Lower leg skin (tissue), 3 donors: Measurements from ENCODE around the gene ISCA2.

ENCODE experiments used
- POLR2A ChIP-seq, 2 donors: fragments of 450-650 bp; IDR thresholded peaks; one replicate each; pipeline ENCODE4 v1.6.1; 2016 to 2017; ENCODE audit warnings: antibody characterized with exemption in 2 of 2, mild to moderate bottlenecking in 1 of 2, moderate library complexity in 1 of 2
- TF ChIP-seq, protein P1 (sequence below), 3 donors: fragments of 450-650 bp; IDR thresholded peaks; one replicate each; pipeline ENCODE4 v1.5.1; 2016; ENCODE audit warnings: antibody characterized with exemption in 3 of 3, mild to moderate bottlenecking in 3 of 3, moderate library complexity in 2 of 3

DNA sequence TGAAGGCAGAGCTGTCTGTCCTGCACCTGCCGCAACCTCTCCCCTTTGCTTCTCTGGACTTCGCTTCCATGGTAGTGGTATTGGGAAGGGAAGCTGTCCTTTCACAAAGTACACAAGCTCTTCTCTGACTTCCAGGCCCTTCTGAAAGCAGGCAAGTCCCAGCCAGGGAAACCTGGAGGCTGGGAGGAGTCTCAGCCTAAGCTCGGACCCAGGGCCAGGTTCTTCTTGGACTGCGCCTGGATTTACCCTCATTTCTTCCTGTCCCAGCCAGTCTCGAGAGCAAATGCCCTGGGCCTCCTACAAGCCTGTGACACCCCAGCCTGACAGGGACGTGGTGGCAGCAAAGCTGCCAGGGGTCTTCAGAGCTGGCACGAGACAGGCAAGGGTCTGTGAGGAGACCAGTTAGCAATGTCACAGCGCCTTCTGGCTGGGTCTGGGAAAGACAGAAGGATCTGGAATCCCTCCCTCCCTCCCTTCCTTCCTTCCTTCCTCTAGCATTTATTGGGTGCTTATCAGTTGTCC lies 22.4 kb downstream of the ISCA2 start:
- TF ChIP-seq, protein P1, sequence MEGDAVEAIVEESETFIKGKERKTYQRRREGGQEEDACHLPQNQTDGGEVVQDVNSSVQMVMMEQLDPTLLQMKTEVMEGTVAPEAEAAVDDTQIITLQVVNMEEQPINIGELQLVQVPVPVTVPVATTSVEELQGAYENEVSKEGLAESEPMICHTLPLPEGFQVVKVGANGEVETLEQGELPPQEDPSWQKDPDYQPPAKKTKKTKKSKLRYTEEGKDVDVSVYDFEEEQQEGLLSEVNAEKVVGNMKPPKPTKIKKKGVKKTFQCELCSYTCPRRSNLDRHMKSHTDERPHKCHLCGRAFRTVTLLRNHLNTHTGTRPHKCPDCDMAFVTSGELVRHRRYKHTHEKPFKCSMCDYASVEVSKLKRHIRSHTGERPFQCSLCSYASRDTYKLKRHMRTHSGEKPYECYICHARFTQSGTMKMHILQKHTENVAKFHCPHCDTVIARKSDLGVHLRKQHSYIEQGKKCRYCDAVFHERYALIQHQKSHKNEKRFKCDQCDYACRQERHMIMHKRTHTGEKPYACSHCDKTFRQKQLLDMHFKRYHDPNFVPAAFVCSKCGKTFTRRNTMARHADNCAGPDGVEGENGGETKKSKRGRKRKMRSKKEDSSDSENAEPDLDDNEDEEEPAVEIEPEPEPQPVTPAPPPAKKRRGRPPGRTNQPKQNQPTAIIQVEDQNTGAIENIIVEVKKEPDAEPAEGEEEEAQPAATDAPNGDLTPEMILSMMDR (IDR thresholded peaks at IDR 0.05) = no peak
- TF ChIP-seq POLR2A (IDR thresholded peaks at IDR 0.05) = no peak
